Epithelial cell of prostate (primary cell): ENCODE results near the gene C19orf73.
A peak's percentile ranks its signal among the peaks of the same experiment; 100 is the strongest.
"Not testable (repeated sequence)": the region's sequence is repeated elsewhere in the genome, so short reads cannot be mapped to it uniquely, and the experiment has no call there.

Experiments
- DNase-seq: peaks from one replicate; pipeline ENCODE4 v3.0.0-alpha.2; 2011; ENCODE audit warnings: low read depth, low spot score
- H3K27ac ChIP-seq: fragments of 450-650 bp; 2 replicates; pipeline ENCODE4 v1.5.1; 2017; ENCODE audit warnings: mild to moderate bottlenecking

The C19orf73 gene

DNA sequence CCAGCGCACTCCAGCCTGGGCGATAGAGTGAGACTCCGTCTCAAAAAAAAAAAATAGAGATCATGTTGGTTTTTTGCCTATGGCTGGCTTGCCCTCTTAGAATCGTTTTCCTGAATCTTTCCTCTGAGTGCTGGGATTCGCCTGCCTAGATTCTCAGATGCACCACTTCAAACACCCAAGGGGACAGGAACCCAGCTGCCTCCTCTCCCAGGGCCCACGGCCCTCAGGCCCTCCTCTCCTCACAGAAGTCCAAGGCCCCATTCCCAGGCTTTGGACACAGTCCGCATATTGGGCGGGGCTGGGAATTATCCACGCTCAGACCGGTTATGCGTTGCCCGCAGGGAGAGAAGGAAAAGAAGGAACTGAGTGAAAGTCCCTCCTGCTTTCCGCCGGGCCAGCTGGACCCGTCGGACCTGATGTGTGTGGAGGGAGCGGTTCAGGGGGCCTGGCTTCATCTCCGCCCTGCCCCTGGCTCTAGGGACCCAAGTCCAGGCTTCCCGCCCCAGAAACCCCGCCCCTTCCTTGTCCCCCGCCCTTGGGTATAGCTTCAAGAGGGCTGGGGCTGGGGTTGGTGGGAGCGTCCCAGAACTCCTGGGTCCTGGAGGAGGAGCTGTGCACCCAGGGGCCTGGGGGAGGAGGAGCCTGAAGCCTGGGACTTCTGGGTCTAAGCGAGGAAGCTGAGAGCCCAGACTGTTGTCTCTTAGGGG is 6.2 kb upstream of the C19orf73 start:
- no peak for DNase-seq
- H3K27ac ChIP-seq, result no peak overlapping the region

DNA sequence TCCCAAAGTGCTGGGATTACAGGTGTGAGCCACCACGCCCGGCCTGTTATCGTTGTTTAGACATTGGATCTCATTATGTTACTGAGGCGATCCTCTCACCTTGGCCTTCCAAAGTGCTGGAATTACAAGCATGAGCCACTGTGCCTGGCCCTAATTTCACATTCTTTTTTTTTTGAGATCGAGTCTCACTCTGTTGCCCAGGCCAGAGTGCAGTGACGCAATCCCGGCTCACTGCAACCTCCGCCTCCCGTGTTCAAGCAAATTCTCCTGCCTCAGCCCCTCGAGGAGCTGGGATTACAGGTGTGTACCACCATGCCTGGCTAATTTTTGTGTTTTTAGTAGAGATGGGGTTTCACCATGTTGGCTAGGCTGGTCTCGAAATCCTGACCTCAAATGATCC is 4.3 kb upstream of the C19orf73 start:
- not testable (repeated sequence) for DNase-seq, H3K27ac ChIP-seq

DNA sequence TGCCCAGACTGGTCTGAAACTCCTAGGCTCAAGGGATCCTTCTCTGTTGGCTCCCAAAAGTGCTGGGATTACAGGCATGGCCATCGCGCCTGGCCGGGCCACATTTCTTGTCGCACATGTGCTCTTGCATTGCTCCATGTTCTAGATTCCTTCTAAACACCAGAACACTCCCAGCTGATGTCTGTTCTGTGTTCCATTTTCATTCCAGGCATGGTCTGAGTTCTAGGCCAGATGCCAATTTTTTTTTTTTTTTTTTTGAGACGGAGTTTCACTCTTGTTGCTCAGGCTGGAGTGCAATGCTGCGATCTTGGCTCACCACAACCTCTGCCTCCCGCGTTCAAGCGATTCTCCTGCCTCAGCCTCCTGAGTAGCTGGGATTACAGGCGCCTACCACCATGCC is 2.9 kb upstream of the C19orf73 start:
- DNase-seq, H3K27ac ChIP-seq: not testable (repeated sequence)

DNA sequence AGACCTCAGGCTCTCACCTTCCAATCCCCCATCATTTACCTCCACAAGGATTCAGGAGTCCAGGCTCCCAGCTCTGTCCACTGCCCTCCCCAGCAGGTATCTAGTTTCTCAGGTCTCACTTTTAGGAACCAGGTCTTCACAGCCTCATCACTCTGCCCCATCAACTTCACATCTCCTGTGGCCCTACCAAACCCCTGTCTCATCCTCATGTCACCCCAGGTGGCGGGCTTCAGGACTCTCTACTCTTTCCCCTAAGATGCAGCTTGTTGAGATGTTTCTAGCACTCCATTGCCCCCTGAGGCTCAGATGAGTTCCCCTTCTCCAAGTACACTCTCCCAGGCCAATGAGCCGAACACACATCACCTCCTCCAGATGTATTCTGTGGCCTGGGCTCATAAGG is 1.9 kb upstream of the C19orf73 start:
- DNase-seq, result no peak
- H3K27ac ChIP-seq, result no peak overlapping the region

DNA sequence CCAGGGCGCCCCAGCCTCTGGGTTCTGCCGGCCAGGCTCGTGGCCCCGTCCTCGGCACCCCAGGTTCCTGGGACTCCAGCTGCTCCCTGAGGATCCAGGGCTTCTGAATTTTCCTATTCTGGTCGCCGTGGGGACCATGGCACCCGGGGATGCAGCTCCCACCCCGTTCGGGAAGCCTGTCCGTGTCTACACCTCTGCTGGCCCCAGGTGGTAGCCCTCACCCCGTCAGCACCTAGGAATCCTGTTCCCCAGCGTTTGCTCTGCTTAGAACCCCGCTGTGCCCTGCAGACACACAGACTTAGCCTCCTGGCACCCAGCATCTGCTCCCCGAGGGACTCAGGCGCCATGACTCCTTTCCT is 1.4 kb upstream of the C19orf73 start:
- DNase-seq, result no peak

GRCh38 chr19:49119411-49120324 is 725 bp upstream of the C19orf73 start, which contains the start of gene PPFIA3:
Gene PPFIA3 (plus strand): TSS chr19:49119544. CDS start chr19:49127874, 8,330 bp downstream.
- DNase-seq, result no peak
- peak within 1 kb of the TSS; percentile 65 for H3K27ac ChIP-seq

More for the DNA sequence above, 1.4 kb upstream of the C19orf73 start:
- no peak overlapping the region for H3K27ac ChIP-seq

DNA sequence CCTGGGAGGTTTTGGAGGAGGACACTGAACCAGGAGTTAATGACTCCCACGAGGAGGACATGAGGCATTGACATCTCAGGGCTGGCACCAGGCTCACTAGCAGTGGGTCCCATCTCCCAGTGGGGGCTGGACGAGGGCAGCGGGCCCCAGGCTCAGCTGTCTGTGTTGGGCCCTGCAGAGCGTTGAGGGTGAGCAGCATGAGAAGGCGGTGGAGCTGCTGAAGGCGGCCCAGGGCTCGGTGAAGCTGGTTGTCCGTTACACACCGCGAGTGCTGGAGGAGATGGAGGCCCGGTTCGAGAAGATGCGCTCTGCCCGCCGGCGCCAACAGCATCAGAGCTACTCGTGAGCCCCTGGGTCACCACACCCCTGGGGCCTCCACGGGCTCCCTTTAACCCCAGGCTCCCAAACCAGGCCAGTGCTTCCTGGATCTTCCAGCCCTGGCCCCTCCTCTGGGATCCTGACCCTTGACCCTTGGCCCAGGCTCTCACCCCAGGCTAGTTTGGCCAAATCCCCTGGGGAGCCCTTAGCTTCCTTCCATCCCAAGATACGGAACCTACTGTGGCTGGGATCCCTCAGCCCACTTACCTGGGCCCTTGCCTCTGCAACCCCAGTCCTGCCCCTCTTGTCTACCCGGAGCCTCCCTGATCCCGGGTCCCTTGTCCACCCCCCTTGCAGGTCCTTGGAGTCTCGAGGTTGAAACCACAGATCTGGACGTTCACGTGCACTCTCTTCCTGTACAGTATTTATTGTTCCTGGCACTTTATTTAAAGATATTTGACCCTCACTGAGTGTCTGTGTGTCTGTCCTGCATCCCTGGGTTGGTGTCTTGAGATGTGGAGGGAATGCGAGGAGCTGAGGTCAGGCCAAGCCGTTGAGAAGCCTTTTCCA is 1.0 kb downstream of the C19orf73 start:
- no peak for DNase-seq
- peak overlapping the region; percentile 65 for H3K27ac ChIP-seq

DNA sequence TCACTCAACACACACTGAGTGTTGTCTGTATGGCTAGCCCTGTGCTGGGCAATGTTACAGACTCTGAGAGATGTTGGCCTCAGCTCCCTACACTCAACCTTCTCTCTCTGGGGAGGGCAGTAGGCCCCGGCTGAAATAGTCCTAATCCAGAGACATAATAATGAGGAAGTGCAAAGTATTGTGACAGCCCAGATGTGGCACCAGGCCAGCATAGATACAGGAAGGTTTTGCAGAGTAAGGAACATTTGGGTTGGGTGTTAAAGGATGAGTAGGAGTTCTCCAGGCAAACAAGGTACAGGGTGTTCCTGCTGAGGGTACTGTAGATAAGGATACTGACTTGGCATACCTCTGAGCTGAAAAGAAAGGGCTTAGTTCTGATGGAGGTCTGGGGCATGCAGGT is 2.4 kb downstream of the C19orf73 start:
- no peak for DNase-seq
- H3K27ac ChIP-seq, result no peak overlapping the region

DNA sequence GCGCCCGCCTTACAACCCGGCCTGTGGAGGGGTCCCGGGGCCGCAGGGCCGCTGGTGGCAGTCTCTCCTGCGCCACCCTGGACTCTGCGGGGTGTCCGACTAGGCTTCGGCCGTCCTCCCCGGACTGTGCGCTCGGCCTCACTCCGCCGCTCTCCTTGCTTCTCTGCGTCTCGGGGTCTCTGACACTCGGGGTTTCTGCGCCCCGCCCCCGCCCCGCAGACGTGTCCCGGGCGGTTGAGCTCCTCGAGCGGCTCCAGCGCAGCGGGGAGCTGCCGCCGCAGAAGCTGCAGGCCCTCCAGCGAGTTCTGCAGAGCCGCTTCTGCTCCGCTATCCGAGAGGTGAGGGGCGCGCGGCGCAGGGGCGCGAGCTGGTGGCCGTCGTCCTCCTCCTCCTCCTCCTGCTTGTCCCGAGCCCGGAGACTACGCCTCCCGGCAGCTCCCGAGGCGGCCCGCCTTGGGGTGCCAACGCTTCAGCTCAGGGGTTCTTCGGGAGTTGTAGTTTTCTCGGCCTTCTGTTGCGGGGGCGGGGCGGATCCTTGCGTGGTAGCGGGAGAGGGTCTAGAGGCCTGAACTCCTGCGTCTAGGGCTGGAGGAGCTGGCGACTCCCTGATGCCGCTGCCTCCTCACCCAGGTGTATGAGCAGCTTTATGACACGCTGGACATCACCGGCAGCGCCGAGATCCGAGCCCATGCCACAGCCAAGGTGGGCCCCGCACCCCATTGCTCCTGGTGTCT is 4.1 kb downstream of the C19orf73 start:
- DNase-seq, result no peak
- H3K27ac ChIP-seq, result no peak overlapping the region

DNA sequence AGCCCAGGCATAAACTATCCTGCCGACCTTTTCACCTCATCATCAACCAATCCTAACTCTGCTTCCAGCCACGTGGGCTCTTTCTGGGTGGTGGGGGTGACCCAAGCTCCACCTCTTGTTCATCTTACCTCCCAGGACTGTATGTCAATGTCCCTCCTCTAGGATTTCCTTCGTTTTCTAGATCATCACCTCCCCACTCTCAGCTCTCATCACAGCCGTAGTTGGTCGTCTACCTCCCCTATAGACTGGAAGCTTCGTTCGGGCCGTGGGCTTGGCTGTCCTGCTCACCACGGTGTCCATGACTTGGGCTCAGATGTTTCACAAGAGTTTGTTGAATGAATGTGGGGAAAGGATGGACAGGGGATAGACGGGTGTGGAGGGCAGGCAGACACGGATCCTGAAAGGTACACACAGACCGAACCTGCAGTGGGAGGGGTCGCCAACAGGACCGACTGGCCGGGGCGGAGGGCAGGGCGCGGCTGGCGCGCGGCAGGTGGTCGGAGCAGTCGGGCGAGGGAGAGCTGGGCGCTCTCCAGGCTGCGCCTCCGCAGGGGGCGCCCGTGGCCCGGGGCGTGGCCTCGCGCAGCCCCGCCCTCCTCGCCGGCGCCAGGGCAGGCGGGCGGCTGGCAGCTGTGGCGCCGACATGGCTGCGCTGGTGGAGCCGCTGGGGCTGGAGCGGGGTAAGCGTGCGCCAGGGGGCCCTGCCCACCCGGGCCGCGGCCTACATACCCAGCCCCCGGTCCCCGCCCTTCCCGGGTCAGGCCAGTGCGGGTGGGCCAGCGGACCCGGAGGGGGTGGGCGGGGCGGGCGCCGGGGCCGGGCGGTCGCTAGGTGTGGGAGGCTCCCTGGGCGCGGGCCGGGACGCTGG is 4.9 kb downstream of the C19orf73 start, which contains the start of gene LIN7B:
Gene LIN7B (plus strand): TSS at position 609 of the 868 bp plus-strand sequence. CDS start 35 bp downstream, at position 644.
- no peak within 1 kb of the TSS for H3K27ac ChIP-seq
- no peak for DNase-seq

- no peak for DNase-seq
Observed at GRCh38 chr19:49111218-49111998, 7.5 kb downstream of the C19orf73 start.

DNA sequence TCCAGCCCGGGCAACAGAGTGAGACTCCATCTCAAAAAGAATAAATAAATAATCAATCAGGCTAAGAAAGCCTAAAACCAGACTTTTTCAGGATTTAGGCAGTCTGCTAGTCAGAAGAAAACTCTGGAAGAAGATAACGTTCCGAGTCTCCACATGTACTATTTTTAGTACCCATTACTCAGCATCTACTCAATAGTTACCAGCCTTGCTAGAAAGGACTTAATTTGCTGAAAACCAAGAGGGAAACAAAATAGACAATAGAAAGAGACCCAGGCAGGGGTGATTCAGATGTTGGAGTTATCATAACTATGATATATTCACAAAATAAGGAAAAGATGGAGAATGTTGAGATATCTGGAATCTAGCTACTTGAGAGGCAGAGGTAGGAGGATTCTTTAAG is 8.4 kb downstream of the C19orf73 start:
- H3K27ac ChIP-seq, result no peak overlapping the region
- DNase-seq, result no peak

More at GRCh38 chr19:49111218-49111998, 7.5 kb downstream of the C19orf73 start:
- no peak overlapping the region for H3K27ac ChIP-seq

GRCh38 chr19:49109569-49110233 is 9.2 kb downstream of the C19orf73 start:
- no peak for DNase-seq
- no peak overlapping the region for H3K27ac ChIP-seq

- no peak overlapping the region for H3K27ac ChIP-seq
- DNase-seq, result no peak
Observed at GRCh38 chr19:49109051-49109450, 9.9 kb downstream of the C19orf73 start.

GRCh38 chr19:49107625-49108459 is 11.1 kb downstream of the C19orf73 start:
- no peak for DNase-seq
- H3K27ac ChIP-seq, result no peak overlapping the region

DNA sequence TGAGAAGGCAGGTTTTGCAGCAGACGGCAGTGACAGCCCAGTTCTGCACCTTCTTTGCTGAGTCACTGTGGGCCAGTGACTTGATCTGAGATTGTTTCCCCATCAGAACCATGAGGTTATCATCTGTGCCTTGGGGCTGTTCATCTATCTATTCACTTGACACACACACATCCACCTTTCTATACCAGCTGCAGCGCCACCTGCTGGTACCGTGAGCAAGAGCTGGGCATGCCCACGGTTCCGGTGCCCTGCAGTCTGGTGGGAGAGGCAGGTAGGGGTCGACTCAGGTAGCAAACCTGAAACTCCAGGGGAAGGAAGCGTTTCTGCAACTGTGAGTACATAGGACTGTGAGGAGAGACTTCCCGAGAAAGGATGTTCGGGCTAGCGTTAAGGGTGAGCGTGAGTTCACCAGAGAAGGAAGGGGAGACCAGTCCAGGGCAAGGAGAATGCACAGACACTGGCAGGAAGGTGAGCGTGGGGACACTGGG is 12.3 kb downstream of the C19orf73 start:
- no peak for DNase-seq
- H3K27ac ChIP-seq, result no peak overlapping the region
